GM19463 (cell line): ENCODE measurements around the gene NFATC1.

Experiments
- ATAC-seq: cut with Tn5 transposase; IDR thresholded peaks from one replicate; pipeline ENCODE4 v1.9.1; 2021; ENCODE audit warnings: mild to moderate bottlenecking, moderate library complexity; ENCODE audit not compliant: unreplicated experiment

Gene NFATC1

DNA sequence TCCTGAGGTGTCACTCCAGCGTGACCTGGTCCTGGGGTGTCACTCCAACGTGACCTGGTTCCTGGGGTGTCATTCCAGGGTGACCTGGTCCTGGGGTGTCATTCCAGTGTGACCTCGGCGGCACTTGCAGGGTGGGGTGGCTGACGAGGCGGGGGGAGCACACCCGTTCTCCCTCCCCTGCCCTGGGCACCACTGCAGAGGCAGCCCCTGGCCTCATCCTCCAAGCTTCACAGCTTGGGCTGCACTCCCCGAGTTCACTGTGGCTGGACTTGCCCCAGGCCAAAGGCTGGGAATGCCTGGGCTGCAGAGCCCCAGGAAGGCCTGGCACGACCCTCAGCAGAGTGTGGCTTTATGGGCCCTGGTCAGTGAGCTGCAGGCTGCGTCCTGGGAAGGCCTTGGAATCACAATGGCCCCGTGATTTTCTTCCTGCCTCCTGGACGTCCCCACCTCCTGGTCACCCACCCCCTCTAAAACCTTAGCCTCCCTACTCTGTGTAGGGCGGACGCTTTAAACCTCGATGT is 88.3 kb downstream of the NFATC1 start:
- ATAC-seq = no peak

DNA sequence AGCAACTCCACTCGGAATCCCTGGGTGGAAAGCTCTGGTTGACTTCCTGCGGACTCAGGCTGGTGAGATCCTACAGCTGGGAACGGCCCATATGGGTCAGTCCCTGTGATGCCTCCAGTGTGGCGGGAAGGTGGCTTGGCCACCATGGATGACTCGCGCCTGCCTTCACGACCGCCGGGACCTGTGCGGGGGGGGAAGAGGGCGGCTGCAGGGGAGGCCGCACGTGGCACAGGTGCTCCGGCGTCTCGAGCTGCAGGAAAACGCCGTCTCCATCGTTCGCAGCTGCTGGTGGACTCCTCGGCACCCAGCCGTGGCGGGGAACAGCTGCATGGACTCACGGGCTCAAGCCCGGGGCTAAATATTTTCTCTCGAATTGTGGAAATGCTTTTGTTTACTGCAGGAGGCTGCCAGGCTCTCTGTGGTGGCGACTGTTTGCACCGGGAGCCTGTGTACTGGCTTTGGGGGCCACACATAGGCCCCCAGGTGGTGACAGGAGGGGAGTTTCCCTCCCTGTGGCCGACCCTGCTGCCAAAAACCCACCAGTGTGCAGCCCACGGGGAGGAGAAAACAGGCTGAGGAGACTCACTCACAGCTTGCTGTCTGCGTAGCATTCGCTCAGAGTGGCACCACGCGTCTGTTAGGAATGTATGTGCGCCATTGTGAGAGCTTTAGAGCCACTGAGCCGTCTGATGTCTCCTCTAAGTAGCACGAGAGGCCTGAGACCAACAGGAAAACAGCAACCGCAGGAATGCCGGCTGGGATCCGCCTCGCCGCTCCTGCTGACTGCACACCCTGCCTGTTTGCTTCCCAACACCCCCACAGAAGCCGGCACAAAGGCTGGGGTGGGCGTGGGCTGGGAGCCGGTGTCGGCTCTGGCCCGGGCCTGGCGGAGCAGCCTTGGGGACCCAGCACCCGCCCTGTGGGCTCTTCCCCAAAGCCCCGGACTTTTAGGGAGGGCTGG is 89.2 kb downstream of the NFATC1 start:
- ATAC-seq = no peak

DNA sequence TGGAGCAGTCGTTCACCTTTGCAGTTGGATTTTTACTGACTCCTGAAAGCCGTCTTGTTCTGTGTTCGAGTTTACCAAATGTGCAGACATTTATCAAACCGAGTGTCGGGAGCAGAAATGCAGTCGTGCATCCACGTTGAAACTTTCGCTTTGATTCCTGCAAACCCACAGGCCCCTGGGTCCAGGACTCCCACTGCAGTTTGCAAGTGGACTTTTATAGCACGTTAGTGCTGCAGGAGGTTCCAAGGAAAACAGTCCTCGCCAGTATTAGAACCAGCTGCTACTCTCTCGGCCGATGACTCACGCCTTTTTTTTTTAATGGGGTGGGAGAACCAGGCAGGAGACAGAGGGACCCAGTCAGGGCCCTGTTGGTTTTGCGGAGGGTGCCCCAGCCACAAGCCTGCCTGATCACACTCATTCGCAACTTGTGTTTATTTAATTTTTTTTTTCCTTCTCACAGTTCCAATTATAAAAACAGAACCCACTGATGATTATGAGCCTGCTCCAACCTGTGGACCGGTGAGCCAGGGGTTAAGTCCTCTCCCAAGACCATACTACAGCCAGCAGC is 90.1 kb downstream of the NFATC1 start:
- no peak for ATAC-seq

DNA sequence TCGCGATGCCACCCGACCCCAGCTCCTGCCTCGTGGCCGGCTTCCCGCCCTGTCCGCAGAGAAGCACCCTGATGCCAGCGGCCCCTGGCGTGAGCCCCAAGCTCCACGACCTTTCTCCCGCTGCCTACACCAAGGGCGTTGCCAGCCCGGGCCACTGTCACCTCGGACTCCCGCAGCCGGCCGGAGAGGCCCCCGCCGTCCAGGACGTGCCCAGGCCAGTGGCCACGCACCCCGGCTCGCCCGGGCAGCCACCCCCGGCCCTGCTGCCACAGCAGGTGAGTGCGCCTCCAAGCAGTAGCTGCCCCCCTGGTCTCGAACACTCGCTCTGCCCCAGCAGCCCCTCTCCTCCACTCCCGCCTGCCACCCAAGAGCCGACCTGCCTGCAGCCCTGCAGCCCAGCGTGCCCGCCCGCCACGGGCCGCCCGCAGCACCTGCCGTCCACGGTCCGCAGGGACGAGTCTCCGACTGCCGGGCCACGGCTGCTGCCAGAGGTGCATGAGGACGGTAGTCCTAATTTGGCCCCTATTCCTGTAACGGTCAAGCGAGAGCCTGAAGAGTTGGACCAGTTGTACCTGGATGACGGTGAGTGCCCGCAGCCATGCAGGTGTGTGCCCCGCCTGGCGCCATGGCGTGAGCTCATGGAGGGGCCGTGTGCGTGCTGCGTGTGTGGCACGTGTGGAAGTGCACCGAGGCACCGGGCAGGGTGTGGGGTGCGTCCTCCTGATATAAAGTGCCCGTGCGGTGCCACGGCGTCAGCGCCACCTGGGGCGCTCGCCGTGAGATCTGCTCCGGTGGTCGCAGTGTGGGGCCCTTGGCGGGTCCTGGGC is 90.8 kb downstream of the NFATC1 start:
- no peak for ATAC-seq

DNA sequence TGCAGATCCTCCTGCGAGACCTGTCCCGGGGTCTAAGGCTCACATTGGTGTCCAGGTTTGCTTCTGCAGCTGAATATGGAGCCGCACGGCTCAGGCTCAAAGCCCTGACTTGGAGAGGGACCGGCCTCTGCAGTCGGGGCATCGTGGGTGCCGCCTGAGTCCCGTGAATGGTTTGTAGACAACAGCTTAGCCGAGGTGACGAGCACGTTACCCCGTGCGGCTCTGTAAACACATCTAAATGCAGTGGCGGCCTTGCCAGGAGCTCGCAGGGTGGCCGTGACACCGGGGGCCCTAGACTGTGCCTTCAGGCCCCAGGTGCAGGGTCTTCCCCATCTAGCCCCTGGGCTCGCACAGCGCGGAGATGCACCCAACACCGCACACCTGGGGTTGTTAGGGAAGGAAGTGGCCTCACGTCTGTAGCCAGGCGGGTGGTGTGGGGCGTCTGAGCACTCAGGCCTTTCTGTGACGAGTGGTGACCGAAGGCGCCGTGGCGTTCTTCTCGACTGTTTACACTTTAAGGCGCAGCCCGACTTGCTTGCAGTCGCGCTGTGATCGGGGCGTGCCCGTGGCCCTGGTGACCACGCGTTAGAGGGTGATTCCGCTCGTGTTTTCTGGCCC is 91.6 kb downstream of the NFATC1 start:
- no peak for ATAC-seq

DNA sequence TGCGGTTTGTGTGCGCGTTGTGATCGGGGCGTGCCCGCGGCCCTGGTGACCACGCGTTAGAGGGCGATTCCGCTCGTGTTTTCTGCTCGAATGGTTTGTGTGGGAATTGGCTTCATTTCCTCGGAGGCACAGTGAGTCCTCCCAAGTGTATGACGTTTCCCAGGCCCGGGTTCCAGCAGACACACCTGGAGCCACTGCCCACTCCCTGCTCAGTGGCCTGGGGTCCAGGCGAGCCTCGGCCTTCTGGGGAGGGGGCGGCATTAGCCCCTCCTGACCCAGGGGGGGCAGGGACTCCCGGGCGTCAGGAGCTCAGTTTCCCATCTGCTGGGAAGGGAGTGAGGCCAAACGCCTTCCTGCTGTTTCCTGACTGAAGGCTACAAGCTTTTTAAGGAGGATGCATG is 92.1 kb downstream of the NFATC1 start:
- ATAC-seq = no peak

DNA sequence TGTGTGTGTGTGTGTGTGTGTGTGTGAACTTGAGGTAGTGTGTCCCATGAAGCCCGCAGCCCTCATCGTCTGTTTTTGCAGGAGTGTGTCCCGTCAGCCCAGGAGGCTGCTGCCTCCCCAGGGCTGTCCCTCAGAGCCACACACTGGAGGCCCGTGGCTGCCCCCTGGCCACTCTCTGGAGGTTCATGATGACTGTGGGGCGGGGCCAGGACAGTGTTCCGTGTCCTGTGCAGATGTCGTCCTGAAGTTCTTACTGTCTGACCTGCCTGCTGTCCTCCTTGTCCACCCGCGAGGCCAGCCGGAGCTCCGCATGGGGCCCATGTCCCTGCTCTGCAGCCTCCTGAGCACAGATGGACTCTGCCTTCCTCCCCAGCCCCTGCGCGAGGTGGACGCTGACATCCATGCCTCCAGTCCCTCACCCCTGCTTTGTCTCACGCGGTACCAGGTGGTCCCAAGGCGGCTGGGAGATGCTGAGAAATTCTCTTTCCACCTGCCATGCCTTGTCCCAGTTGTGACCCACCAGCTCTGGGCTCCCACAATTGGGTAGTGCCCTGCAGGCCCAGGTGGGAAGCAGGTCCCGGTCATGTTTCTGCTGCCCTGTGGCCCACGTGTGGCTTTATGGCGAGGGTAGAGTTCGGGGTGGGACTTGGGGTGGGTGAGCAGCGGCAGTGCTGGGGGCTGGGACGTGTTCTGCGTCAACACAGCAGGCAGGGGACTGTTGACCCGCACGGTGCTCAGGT is 92.8 kb downstream of the NFATC1 start:
- ATAC-seq = no peak

DNA sequence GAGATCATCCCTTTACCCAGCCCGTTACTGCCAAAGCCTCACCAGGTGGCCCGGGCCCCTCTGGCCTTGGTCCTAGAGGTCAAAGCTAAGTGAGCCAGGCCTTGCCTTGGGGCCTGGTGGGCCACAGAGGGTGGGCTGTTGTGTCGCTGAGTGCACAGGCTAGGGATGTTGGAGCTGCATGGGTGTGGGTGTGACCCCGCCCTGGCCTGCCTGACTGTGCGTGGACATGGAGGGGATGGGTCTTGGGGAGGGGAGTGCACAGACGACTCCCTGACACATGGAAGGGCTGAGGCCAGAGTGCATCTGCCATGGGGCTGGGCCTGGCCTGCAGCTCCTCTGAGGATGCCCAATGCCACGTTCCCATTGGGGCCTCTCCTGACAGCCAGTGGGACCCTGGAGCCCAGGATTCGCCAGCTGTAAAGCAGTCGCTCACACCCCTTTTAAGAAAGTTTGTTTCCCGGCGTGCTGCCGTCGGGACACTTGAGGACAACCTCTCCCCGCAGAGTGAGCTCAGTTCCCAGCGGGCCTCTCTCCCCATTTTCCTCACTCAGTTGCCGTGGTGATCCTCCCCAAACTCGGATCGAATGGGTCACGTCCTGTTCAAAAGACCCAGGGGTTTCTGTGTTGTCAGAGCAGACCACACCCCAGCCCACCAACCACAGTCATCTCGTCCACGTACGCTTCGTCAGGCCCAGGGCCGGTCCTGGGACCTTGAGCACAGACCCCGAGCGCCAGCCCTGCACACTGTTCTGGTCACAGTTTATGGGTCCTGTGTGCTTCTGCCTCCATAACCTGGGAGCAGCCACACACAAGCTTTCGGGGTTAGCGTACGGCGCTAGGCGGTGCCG is 93.5 kb downstream of the NFATC1 start:
- no peak for ATAC-seq

DNA sequence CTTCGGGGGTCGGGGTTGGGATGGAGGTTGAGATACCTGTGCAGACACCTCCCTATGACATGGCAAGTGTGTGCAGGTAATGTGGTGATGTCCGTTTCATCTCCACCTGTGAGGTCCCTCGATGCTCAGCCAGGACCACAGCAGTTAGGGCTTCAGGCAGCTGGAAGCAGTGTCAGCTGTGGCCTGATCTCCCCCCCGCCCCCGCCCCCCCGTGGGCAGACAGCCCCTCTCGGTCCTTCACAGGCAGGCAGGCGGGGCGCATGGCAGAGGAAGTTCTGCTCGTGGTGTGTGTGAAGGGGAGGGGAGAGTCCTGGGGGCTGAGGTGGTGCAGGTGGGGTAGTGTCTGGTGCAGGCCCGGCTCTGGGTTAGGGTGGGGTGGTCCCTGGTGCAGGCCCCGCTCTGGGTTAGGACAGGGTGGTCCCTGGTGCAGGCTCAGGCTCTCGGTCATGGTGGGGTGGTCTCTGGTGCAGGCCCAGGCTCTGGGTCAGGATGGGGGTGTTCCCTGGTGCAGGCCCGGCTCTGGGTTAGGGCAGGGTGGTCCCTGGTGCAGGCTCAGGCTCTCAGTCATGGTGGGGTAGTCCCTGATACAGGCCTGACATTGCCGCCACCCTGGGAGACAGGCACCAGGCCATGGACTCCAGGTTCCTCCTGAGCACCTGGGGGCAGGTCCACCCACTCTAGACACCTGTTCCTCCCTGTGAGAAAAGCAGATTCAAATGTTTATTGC is 94.3 kb downstream of the NFATC1 start:
- no peak for ATAC-seq

DNA sequence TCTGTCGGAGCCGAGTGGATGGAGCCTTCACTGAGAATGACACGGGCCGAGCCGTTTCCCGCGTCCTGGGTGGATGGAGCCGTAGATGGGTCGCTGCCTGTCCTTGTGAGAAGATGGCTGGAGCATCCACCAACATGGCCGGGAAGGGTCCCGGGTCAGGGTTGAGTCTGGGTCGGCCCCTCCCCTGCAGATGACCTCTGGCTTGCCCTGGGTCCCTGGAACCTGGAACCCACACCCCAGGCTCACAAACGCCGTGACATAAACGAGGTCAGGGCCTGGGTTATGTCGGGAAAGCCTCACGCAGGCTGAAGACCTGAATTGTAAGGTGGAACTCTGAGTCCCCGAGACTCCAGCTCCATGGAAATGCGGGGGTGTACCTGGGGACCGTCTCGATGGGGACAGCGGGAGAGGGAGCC is 94.9 kb downstream of the NFATC1 start:
- no peak for ATAC-seq

DNA sequence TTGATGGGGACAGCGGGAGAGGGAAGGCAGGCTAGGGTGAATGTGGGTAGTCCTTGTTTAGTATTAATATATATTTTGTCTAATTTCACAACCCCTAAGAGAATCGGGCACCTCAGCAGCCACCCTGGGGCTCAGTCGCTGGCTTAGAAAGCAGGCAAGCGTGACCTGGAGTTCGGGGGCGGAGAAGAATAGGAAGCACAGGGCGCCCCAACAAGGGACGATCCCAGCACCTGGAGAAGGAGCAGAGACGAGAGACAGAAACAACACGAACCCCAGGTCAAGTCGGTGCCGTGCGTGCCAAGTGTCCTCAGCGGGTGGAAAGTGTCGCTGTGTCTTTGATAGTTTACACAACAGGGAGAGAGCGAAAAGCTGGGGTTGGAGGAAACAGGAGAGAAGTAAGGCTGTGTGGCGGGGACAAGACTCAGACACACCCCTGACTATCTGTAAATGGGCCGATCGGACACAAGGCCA is 95.4 kb downstream of the NFATC1 start:
- ATAC-seq = no peak

DNA sequence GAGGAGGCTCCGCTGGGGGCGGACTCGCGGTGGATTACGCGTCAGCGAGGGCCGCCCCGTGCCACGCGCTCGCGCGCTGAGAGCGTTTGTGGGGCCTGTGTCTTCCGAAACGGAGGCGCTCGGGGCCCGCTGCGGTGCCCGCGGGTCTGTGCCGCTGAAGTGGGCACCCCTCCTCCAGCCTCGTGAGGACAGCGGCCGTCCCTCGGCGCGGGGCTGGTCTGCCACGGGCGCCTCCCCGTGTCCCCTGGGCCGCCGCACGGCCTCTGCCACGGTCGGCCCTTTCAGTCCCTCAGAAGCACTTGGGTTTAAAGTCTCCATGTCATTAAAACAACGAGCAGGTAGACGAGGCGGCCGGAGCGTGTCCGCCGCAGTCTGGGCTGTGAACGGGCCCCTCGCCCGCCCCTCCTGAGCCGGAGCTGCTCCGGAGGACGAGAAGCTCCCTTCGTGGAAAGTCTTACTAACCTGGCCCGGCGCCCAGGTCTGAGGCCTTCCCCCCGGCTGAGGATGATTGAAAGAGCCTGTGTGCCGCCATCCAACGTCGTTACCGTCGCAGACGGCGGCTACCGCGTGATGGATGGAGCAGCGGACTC is 97.6 kb downstream of the NFATC1 start:
- ATAC-seq = no peak

DNA sequence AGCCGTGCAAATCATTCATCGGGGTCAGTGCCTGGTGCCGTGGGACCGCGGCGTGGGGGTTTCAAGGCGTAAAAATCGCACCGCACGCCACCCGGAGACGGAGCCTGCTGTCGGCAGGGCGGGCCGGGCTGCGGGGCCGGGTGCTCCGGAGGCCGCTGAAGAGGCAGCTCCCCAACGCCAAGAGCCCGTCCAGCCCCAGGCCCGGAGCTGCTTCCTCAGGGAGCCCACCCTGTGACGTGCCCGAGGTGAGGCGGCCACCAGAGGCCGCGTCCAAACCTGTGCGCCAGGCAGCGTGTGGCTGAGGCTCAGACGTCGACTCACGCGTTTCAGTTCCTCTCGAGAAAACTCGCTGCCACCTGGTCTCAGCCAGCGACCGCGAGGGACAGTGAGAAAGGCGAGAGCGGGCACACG is 98.1 kb downstream of the NFATC1 start:
- ATAC-seq = no peak

DNA sequence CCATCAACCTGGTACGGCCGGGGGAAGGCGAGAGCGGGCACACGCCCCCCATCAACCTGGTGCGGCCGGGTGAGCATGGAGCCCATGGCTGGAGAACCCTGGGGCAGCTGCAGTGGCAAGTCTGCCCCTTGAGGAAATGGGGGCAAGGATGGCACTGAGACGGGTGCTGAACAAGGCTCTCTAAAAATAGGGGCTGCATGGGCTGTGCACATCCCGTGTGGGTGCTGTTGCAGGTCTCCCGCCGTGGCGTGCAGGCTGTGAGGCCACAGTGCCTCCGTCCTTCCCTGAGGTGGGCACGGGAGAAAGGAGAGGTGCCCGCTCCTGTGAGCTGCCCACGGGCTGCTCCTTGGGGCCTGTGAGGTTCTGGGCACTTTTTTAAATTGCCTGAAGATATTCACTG is 99.2 kb downstream of the NFATC1 start:
- no peak for ATAC-seq

DNA sequence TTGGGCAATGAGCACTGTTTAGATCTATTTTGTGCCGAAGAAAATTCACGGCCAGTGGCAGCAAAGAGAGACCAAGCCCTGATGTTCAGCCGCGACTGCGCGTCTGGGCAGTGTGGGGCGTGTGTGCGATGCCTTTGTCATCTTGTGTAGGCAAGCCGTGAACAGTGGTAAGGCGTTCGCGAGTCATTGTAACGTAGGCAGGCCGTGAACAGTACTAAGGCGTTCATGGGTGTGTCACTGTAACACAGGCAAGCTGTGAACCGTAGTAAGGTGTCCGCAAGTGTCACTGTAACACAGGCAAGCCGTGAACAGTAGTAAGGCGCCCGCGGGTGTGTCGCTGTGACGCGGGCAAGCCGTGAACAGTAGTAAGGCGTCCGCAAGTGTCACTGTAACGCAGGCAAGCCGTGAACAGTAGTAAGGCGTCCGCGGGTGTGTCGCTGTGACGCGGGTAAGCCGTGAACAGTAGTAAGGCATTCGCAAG is 99.9 kb downstream of the NFATC1 start:
- ATAC-seq = no peak

DNA sequence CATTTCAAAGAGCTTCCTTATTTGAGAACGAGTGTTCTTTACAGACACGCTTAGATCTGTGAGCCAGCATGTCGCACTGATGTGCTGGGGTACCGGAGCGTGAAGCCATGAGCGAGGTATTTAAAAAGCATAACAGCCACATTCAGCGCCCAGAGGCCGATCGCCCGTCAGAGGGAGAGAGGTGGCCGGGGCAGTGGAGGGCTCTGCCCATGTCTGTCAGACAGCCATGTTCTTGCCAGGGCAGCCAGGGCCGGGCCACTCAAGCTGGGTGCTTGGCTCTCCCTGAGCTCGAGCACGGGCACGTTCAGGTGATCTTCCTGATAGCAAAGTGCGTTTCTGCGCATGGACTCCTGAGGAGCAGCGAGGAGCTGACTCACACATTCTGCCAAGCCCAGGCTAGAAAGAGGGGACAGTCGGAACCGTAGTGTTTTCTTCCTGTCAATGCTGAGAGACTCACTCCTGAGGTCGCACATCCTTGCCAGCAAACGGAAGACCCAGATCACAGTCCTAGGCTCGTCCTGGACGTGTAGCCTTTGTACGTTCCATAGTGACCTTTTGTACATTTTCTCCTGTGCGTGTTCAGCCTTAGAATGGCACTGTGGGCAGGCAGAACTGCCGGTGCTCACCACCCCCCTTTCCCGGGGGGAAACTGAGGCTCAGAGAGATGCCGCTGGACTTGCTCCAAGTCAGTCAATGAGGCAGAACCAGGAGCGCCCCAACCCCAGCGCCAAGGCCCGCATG is 100.7 kb downstream of the NFATC1 start:
- no peak for ATAC-seq

DNA sequence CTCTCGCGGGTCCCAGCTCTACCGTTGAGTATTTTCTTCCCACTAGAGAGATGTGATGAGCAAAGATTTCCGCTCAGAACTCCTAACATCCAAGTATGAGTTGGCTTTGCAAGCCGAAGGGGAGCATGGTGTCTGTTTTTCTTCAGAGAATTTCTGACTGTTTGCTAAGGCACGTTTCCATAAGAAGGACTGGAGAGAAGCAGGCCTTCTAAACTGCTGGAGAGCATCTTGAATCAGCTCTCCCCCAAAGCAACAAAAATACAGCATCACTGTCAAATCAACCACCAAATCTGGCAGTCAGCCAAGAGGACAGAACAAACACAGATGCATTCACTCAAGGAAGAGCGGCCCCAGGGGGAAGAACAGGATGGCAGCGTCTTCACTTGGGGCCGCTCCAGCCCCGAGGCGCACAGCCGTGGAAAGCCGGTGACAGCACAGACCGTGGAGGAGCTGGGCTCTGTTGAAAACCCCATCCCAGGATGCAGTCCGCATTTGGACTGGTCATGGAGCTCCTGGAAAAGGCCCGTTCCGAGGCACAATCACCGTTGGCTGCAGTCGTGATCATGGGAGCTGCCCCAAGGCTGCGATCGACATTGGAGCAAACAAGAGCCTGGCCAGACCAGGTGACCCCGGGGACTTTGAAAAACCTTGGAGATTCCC is 101.4 kb downstream of the NFATC1 start:
- peak; percentile 62 for ATAC-seq
